HK-2 (cell line): ENCODE results near the gene PSENEN.
A peak's percentile ranks its signal among the peaks of the same experiment; 100 is the strongest.
"Not testable (repeated sequence)": the region's sequence is repeated elsewhere in the genome, so short reads cannot be mapped to it uniquely, and the experiment has no call there.

Experiments used
- DNase-seq: peaks from one replicate; pipeline ENCODE4 v3.0.0-alpha.2; 2018; ENCODE audit not compliant: unreplicated experiment

The PSENEN gene

GRCh38 chr19:35751839-35752745 lies 6.6 kb downstream of the PSENEN start:
- no peak for DNase-seq

GRCh38 chr19:35752746-35753350 lies 7.4 kb downstream of the PSENEN start:
- DNase-seq = no peak

GRCh38 chr19:35753634-35754369 lies 8.4 kb downstream of the PSENEN start:
- DNase-seq = no peak

GRCh38 chr19:35754370-35755130 lies 9.1 kb downstream of the PSENEN start:
- no peak for DNase-seq

GRCh38 chr19:35755131-35755549 lies 9.7 kb downstream of the PSENEN start:
- DNase-seq = no peak

GRCh38 chr19:35755550-35756376 lies 10.3 kb downstream of the PSENEN start:
- no peak for DNase-seq

- no peak for DNase-seq
Measured at GRCh38 chr19:35756377-35757230, 11.2 kb downstream of the PSENEN start, which contains the start of gene HSPB6. HSPB6 (minus strand) TSS chr19:35757029; CDS start chr19:35757008, 21 bp downstream.

- DNase-seq = peak; percentile 77
Measured at GRCh38 chr19:35757231-35757748, 11.8 kb downstream of the PSENEN start.

- peak; percentile 99 for DNase-seq
Measured at GRCh38 chr19:35757749-35758608, 12.5 kb downstream of the PSENEN start, which contains the start of gene PROSER3. PROSER3 (plus strand) TSS chr19:35758176; CDS start chr19:35758216, 40 bp downstream.

- no peak for DNase-seq
Measured at GRCh38 chr19:35759697-35760096, 14.2 kb downstream of the PSENEN start.

- DNase-seq = no peak
Measured at GRCh38 chr19:35760711-35761349, 15.4 kb downstream of the PSENEN start.

GRCh38 chr19:35764432-35765315 lies 19.2 kb downstream of the PSENEN start:
- no peak for DNase-seq

- no peak for DNase-seq
Measured at GRCh38 chr19:35766571-35767104, 21.2 kb downstream of the PSENEN start.

GRCh38 chr19:35767288-35768081 lies 22.0 kb downstream of the PSENEN start:
- no peak for DNase-seq

GRCh38 chr19:35768082-35768421 lies 22.6 kb downstream of the PSENEN start:
- no peak for DNase-seq

- DNase-seq = not testable (repeated sequence)
Measured at GRCh38 chr19:35772362-35772761, 26.9 kb downstream of the PSENEN start.
